OCI-LY7 (cell line): Measurements from ENCODE around the gene IDH3B.

Experiments
- CTCF ChIP-seq: fragments of 200-600 bp; sonication (generic); conservative IDR thresholded peaks from 2 replicates; pipeline ENCODE4 v1.5.1; 2014; ENCODE audit warnings: mild to moderate bottlenecking, antibody characterized with exemption, low read length, moderate library complexity, mixed read lengths
- EZH2phosphoT487 ChIP-seq: fragments of 200-600 bp; sonication (generic); IDR thresholded peaks from 2 replicates; pipeline ENCODE4 v1.6.1; 2018; ENCODE audit warnings: low read depth, borderline replicate concordance, mild to moderate bottlenecking, mixed run types, antibody characterized with exemption, low read length, moderate library complexity, mixed read lengths

DNA sequence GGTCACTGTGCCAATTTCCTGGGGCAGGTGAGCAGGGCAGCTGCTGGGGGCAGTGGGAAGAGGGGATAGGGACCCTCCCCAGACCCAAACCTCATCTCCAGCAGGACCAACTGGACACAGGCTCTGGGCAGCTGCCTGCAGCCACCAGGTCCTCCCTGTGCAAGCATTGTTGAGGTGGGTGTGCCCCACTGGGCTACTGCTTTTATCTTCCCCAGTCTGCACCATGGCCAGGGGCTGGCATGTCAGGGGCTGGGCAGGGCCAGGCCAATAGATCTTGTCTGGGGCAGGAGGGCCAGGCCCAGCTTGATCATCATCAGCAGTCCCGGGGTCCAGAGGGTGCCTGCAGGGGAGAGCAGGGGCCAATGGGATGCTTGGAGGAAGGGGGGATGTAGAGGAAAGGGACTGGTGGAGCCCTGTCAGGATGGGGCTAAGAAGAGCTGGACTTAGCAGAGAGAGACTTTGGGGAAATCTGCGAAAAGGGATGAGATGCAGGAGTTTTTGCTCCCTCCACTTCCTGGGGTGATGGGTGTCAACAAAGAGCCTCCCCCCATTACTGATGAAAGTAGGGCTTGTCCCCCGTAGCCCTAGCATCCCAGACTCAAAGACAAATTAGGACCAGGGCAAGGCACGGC, 34.3 kb upstream of the IDH3B start:
- TF ChIP-seq CTCF = no peak
- TF ChIP-seq EZH2phosphoT487 = no peak
